ENCODE measurements around the gene MALAT1.
"Not testable (repeated sequence)": the region's sequence is repeated elsewhere in the genome, so short reads cannot be mapped to it uniquely, and the experiment has no call there.

DNA sequence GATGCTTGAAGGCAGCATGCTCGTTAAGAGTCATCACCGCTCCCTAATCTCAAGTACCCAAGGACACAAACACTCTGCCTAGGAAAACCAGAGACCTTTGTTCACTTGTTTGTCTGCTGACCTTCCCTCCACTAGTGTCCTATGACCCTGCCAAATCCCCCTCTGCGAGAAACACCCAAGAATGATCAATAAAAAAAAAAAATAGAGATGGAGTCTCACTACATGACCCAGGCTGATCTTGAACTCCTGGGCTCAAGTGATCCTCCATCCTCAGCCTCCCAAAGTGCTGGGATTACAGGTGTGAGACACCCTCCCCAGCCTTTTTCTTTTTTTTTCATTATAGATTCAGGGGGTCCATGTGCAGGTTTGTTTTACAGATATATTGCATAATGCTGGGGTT is 46.6 kb upstream of the MALAT1 start:
- TF ChIP-seq, protein P1, sequence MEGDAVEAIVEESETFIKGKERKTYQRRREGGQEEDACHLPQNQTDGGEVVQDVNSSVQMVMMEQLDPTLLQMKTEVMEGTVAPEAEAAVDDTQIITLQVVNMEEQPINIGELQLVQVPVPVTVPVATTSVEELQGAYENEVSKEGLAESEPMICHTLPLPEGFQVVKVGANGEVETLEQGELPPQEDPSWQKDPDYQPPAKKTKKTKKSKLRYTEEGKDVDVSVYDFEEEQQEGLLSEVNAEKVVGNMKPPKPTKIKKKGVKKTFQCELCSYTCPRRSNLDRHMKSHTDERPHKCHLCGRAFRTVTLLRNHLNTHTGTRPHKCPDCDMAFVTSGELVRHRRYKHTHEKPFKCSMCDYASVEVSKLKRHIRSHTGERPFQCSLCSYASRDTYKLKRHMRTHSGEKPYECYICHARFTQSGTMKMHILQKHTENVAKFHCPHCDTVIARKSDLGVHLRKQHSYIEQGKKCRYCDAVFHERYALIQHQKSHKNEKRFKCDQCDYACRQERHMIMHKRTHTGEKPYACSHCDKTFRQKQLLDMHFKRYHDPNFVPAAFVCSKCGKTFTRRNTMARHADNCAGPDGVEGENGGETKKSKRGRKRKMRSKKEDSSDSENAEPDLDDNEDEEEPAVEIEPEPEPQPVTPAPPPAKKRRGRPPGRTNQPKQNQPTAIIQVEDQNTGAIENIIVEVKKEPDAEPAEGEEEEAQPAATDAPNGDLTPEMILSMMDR (IDR thresholded peaks at IDR 0.05; ENCODE audit: insufficient read depth, low read length, poor library complexity, severe bottlenecking) = not testable (repeated sequence)
- TF ChIP-seq EZH2phosphoT487 (conservative IDR thresholded peaks at IDR 0.05; ENCODE audit: low read length) = not testable (repeated sequence)

All from SU-DHL-6 (cell line).